CD14-positive monocyte (primary cell): Measurements from ENCODE around the gene MBD5. TPM values are rescaled to one million over a fixed set of nuclear protein-coding genes. Genes with fewer than 3 reads are reported as not detected.

Experiments
- DNase-seq, 3 donors: peaks; one replicate each; pipeline ENCODE4 v3.0.0-alpha.2; 2011 to 2022
- H2AFZ ChIP-seq: 2 replicates; pipeline ENCODE4 v1.6.0; 2012; ENCODE audit warnings: mild to moderate bottlenecking, low read depth, low read length, inconsistent platforms; ENCODE audit not compliant: insufficient read depth, poor library complexity, severe bottlenecking
- H3K27ac ChIP-seq, 2 donors: 1 replicate in 1 of 2; 2 replicates in 1 of 2; pipeline ENCODE4 v1.5.1; 2012 to 2013; ENCODE audit warnings: low read length in 2 of 2, control low read depth in 1 of 2, inconsistent platforms in 1 of 2, low read depth in 1 of 2, mild to moderate bottlenecking in 1 of 2
- H3K27me3 ChIP-seq, 2 donors: one replicate each; pipeline versions ENCODE4 v1.6.0 to v1.6.1; 2011 to 2013; ENCODE audit warnings: low read length in 2 of 2; ENCODE audit not compliant: control insufficient read depth in 2 of 2, insufficient read depth in 2 of 2
- H3K36me3 ChIP-seq, 2 donors: replicated peaks in 1 of 2; 1 replicate in 1 of 2; 2 replicates in 1 of 2; pipeline versions ENCODE4 v1.5.1 to v1.6.1; 2012 to 2013; ENCODE audit warnings: low read length in 2 of 2, control low read depth in 1 of 2, inconsistent platforms in 1 of 2, mild to moderate bottlenecking in 1 of 2; ENCODE audit not compliant: insufficient read depth in 2 of 2, control insufficient read depth in 1 of 2
- H3K4me1 ChIP-seq, 2 donors: 1 replicate in 1 of 2; 2 replicates in 1 of 2; pipeline versions ENCODE4 v1.5.1 to v1.6.1; 2012 to 2013; ENCODE audit warnings: low read length in 2 of 2, control low read depth in 1 of 2, inconsistent platforms in 1 of 2, mild to moderate bottlenecking in 1 of 2, moderate library complexity in 1 of 2; ENCODE audit not compliant: insufficient read depth in 2 of 2, control insufficient read depth in 1 of 2
- H3K4me2 ChIP-seq: replicated peaks from 2 replicates; pipeline ENCODE3; 2012; ENCODE audit warnings: low read length, moderate library complexity, mild to moderate bottlenecking; ENCODE audit not compliant: poor library complexity, severe bottlenecking; ENCODE audit errors: extremely low read depth
- H3K4me3 ChIP-seq, 3 experiments: fragments of 200-600 bp in 1 of 3; sonication (generic) in 1 of 3; replicated peaks in 1 of 3; 1 replicate in 2 of 3; 2 replicates in 1 of 3; pipeline ENCODE4 v1.5.1; 2011 to 2013; ENCODE audit warnings: low read length in 3 of 3, mild to moderate bottlenecking in 3 of 3, control low read depth in 2 of 3, low read depth in 2 of 3, inconsistent platforms in 1 of 3, moderate library complexity in 1 of 3
- H3K79me2 ChIP-seq: 2 replicates; pipeline ENCODE4 v1.6.0; 2012; ENCODE audit warnings: mild to moderate bottlenecking, control low read depth, inconsistent platforms, low read length, moderate library complexity; ENCODE audit not compliant: insufficient read depth
- H3K9ac ChIP-seq: 2 replicates; pipeline ENCODE4 v1.6.0; 2017; ENCODE audit warnings: low read length, mild to moderate bottlenecking; ENCODE audit not compliant: insufficient read depth, poor library complexity, severe bottlenecking
- H3K9me3 ChIP-seq, 2 donors: replicated peaks in 1 of 2; 1 replicate in 1 of 2; 2 replicates in 1 of 2; pipeline versions ENCODE4 v1.5.1 to v1.6.1; 2012 to 2013; ENCODE audit warnings: low read length in 2 of 2, control low read depth in 1 of 2; ENCODE audit not compliant: control insufficient read depth in 1 of 2, insufficient read depth in 1 of 2
- H4K20me1 ChIP-seq: 2 replicates; pipeline ENCODE4 v1.6.0; 2012; ENCODE audit warnings: mild to moderate bottlenecking, low read length, control low read depth, moderate library complexity; ENCODE audit not compliant: insufficient read depth
- H3K27ac Mint-ChIP-seq, 7 donors: one replicate each; pipeline ENCODE4 v1.8.0; 2020; ENCODE audit warnings: mild to moderate bottlenecking in 7 of 7, mixed read lengths in 7 of 7, moderate library complexity in 6 of 7, inconsistent platforms in 2 of 7
- H3K27me3 Mint-ChIP-seq, 3 donors: one replicate each; pipeline ENCODE4 v1.8.0; 2021 to 2022; ENCODE audit warnings: low read depth in 3 of 3, mild to moderate bottlenecking in 3 of 3, mixed read lengths in 3 of 3, moderate library complexity in 3 of 3, inconsistent platforms in 1 of 3
- H3K36me3 Mint-ChIP-seq, 2 donors: one replicate each; pipeline ENCODE4 v1.8.0; 2020; ENCODE audit warnings: mixed read lengths in 2 of 2, inconsistent platforms in 1 of 2, mild to moderate bottlenecking in 1 of 2
- H3K4me1 Mint-ChIP-seq: one replicate; pipeline ENCODE4 v1.8.0; 2020; ENCODE audit warnings: mild to moderate bottlenecking, mixed read lengths
- H3K4me3 Mint-ChIP-seq, 2 donors: one replicate each; pipeline ENCODE4 v1.8.0; 2020; ENCODE audit warnings: mild to moderate bottlenecking in 2 of 2, mixed read lengths in 2 of 2, moderate library complexity in 1 of 2
- H3K9me3 Mint-ChIP-seq, 7 donors: one replicate each; pipeline ENCODE4 v1.8.0; 2020 to 2022; ENCODE audit warnings: mixed read lengths in 7 of 7, mild to moderate bottlenecking in 6 of 7, moderate library complexity in 6 of 7, inconsistent platforms in 2 of 7
- WGBS: methylation state at CpG from one replicate; pipeline ENCODE4 v1.1.5; 2013; ENCODE audit warnings: missing lambda C conversion rate; ENCODE audit not compliant: insufficient coverage; 5-methylcytosine and 5-hydroxymethylcytosine counted together
- intact Hi-C, 2 donors: fragments of 100-400 bp; cut with micrococcal nuclease; formaldehyde crosslinking; loops; one replicate each; pipeline versions ENCODE4 v1.15.0 to v1.15.1; 2023
- polyA plus RNA-seq, 3 donors: library from polyadenylated mRNA; depleted of rRNA in 1 of 3; unstranded in 2 of 3; stranded (reverse) in 1 of 3; fragments of 300-500 nt in 2 of 3; fragments of >200 nt in 1 of 3; fragmentation: Illumina TruSeq in 2 of 3; gene quantifications; 1 replicate in 2 of 3; 2 replicates in 1 of 3; pipeline ENCODE4 v1.2.3, GENCODE V29; 2012 to 2021
- TF ChIP-seq, protein P1 (sequence below): fragments of 200-600 bp; IDR thresholded peaks from one replicate; pipeline ENCODE4 v1.8.0; 2022; ENCODE audit warnings: antibody characterized with exemption, mild to moderate bottlenecking

The MBD5 gene
- polyA plus RNA-seq, 3 donors, result 2.3 to 5.7 (median 3.5) TPM

DNA sequence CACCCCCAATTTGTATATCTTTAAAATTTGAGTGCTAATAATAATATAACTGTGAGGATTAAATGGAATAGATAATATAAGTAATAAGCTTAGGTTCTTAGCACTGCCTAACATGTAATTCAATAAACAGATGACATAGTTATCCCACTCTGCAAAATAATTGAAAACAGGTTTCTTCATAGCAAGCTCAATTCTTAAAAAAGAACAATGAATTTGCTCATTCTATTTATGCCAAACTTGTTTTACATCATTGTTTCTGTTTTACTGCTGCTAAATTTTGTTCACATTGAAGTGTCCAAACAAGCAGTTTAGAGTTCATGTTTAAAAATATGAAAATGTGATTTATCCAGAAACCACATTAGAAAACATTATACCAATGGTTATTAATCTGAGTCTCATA is 217.0 kb downstream of the MBD5 start:
- no peak overlapping the region for H3K4me2 ChIP-seq
- H3K4me1 ChIP-seq, result no peaks in the 10 kb centered on the region
- peaks cover 0 to 31% of the 10 kb centered on the region in 2 donors for H3K36me3 ChIP-seq
- H3K36me3 Mint-ChIP-seq, result peaks cover 22 to 44% of the 10 kb centered on the region in 2 donors
- H3K27me3 Mint-ChIP-seq, result no peaks in the 10 kb centered on the region
- H3K4me1 Mint-ChIP-seq, result no peaks in the 10 kb centered on the region
- H3K9me3 Mint-ChIP-seq, result peaks cover 11 to 21% (median 13%) of the 10 kb centered on the region in 7 donors
- no peak for DNase-seq
- no peaks in the 10 kb centered on the region for H3K27me3 ChIP-seq
- intact Hi-C loops, result no loop called here
- H3K27ac Mint-ChIP-seq, result no peak overlapping the region
- H3K27ac ChIP-seq, result no peak overlapping the region
- H4K20me1 ChIP-seq, result no peaks in the 10 kb centered on the region
- no peak overlapping the region for H2AFZ ChIP-seq
- H3K79me2 ChIP-seq, result no peaks in the 10 kb centered on the region
- no peak overlapping the region for H3K4me3 Mint-ChIP-seq
- TF ChIP-seq, protein P1, sequence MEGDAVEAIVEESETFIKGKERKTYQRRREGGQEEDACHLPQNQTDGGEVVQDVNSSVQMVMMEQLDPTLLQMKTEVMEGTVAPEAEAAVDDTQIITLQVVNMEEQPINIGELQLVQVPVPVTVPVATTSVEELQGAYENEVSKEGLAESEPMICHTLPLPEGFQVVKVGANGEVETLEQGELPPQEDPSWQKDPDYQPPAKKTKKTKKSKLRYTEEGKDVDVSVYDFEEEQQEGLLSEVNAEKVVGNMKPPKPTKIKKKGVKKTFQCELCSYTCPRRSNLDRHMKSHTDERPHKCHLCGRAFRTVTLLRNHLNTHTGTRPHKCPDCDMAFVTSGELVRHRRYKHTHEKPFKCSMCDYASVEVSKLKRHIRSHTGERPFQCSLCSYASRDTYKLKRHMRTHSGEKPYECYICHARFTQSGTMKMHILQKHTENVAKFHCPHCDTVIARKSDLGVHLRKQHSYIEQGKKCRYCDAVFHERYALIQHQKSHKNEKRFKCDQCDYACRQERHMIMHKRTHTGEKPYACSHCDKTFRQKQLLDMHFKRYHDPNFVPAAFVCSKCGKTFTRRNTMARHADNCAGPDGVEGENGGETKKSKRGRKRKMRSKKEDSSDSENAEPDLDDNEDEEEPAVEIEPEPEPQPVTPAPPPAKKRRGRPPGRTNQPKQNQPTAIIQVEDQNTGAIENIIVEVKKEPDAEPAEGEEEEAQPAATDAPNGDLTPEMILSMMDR, result no peak
- peaks cover 11 to 14% of the 10 kb centered on the region in 2 donors for H3K9me3 ChIP-seq
- H3K9ac ChIP-seq, result no peak overlapping the region
- no peak overlapping the region for H3K4me3 ChIP-seq

DNA sequence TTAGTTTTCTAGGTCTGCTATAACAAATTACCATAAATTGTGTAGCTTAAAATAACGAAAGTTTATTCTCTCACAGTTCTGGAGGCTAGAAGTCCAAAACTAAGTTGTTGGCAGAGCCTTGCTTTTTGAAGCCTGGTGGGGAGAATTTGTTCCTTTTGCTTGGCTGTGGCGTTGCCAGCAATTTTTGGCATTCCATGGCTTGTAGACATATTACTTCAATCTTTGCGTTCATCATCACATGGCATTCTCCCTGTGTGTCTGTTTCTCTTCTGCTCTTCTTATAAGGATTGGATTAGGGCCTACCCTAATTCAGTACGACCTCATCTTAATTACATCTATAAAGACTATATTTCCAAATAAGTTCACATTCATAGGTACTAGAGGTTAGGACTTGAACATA is 217.7 kb downstream of the MBD5 start:
- TF ChIP-seq, protein P1, result no peak
- Histone ChIP-seq H3K27ac (no peak overlapping the region), H4K20me1 (no peaks in the 10 kb centered on the region), H3K27me3 (no peaks in the 10 kb centered on the region), H2AFZ (no peak overlapping the region), H3K4me2 (no peak overlapping the region), H3K79me2 (no peaks in the 10 kb centered on the region), H3K4me3 (no peak overlapping the region), H3K36me3 (peaks cover 0 to 31% of the 10 kb centered on the region in 2 donors), H3K4me1 (no peaks in the 10 kb centered on the region), H3K9ac (no peak overlapping the region), H3K9me3 (peaks cover 11 to 14% of the 10 kb centered on the region in 2 donors)
- intact Hi-C loops, result no loop called here
- H3K4me3 Mint-ChIP-seq, result no peak overlapping the region
- H3K36me3 Mint-ChIP-seq, result peaks cover 22 to 44% of the 10 kb centered on the region in 2 donors
- H3K4me1 Mint-ChIP-seq, result no peaks in the 10 kb centered on the region
- peaks cover 11 to 21% (median 13%) of the 10 kb centered on the region in 7 donors for H3K9me3 Mint-ChIP-seq
- no CpG with 5 or more reads among the region's 4 CpGs for WGBS
- H3K27me3 Mint-ChIP-seq, result no peaks in the 10 kb centered on the region
- no peak for DNase-seq
- no peak overlapping the region for H3K27ac Mint-ChIP-seq
